Activated effector memory CD4-positive, alpha-beta T cell treated with anti-CD3 and anti-CD28 coated beads, Interleukin-2, amount 50 U/mL, for 16 hours (primary cell): ENCODE data around the gene BSND.
"Not testable (repeated sequence)": the region's sequence is repeated elsewhere in the genome, so short reads cannot be mapped to it uniquely, and the experiment has no call there.

ENCODE experiments used
- DNase-seq: peaks from one replicate; pipeline ENCODE4 v3.0.0-alpha.2; 2020

BSND gene

DNA sequence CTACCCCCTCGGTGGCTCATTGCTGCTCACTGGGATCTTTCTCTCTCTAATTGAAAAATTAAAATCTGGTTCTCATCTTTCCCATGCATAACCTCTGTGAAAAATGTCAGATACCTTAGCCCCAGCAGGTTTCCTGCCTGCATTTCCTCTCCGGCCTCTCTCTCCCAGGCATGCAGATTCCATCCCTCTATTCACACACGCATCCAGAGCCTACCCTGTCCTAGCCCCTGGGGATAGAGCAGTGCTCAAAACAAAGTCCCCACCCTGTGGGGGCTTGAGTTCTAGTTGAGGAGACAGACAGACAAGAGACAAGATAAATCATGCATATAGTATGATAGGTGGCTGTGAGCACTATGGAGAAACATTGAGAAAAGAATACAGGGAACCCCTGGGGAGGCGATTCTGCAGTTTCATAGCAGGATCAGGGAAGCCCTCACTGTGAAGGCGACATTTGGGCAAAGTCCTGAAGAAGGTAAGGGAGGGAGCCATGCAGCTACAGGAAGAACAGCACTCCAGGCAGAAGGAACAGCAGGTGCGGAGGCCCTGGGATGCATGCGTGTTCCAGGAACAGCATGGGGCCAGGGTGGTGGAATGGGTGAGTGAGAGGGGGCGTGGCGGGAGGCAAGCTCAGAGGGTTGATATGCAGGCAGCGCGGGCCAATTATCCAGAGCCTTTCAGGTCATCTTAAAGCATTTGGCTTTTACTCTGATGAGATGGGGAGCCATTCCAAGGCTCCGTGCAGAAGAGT is 3.5 kb upstream of the BSND start:
- no peak for DNase-seq

- DNase-seq = peak; percentile 72
These were observed 2.9 kb upstream of the BSND start for GRCh38 chr1:54995835-54996234.

GRCh38 chr1:54996359-54996868 is 2.3 kb upstream of the BSND start:
- DNase-seq = peak; percentile 92

DNA sequence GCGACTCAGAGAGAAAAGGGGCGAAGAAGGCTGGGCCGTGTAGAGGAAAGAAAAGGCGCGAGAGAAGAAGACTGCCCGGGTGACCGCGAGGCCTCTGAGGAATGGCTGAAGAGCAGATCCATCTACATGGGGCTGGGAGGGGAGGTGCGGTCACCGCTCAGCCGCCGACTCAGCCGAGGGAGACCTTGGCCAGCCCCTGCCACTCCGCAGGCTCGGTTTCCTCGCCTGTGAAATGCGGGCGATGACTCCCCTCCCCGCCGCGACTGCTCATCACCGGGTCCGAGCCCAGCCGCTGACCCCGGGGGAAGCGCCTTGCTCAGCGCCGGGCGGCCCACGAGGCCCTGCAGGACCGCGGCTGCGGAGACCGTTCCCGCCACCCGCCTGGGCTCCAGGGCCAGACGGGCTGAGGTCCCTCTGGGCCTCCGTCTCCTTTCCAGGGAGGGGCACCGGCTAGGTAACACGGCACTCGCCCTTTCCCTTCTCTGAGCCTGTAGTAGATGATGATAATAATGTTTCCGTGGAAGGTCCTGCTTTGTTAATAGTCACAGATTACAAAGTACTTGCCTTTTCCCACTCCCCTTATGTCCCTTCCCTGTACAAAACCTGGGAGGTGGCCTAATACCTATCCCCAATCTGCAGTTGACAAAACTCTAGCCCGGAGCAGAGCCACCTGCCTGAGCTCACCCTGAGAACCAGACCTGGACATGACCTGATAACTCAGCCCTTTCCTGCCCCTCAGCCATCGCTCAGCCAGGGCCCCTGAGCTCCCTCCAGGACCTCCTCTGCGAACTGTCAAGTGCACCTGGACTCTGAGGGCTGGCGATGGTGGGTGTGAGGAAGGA is 1.6 kb upstream of the BSND start:
- DNase-seq = no peak

GRCh38 chr1:54997711-54997986 is 1.1 kb upstream of the BSND start:
- no peak for DNase-seq

GRCh38 chr1:54998100-54998499 is 633 bp upstream of the BSND start:
- DNase-seq = no peak

GRCh38 chr1:55000110-55001085 is 1.7 kb downstream of the BSND start:
- DNase-seq = no peak

DNA sequence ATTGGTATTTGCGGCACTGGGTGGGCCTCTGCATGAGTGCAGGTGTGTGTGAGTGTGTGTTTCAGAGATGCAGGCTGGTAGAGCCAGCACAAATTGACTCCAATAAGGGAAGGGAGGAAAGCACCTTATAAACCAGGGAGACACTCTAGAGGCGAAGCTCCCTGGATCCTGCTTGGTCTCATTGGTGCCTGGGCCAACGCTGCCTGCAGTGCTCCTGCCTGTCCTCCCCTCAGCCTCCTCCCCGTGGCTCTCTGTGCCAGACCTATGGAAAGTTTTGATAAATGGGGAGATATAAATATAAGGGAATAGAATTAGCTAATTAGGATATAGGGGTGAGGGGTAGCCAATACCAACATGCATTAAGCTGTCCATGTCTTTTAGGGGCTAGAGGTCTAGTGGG is 2.6 kb downstream of the BSND start:
- no peak for DNase-seq

- DNase-seq = no peak
These were observed 4.0 kb downstream of the BSND start for GRCh38 chr1:55002686-55003085.

GRCh38 chr1:55005351-55006140 is 6.8 kb downstream of the BSND start:
- DNase-seq = no peak

GRCh38 chr1:55006931-55007330 is 8.2 kb downstream of the BSND start:
- DNase-seq = no peak

DNA sequence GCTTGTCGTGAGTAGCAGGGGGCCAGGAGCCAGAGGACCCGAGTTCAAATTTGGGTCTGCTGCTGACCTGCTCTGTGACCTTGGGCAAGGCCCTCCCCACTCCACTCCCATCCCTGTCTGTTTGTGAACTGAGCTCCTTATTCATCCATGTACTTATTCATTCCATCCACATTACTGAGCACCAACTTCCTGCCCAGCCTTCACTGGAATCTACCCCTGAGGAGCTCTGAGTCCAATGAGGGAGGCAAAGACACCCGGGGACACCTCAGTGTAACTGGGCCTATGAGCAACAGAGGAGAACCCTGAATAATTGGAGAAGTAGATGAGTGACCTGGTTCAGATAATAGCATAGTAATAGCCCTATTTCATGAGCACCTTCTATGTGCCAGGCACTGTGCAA is 8.9 kb downstream of the BSND start:
- no peak for DNase-seq

- DNase-seq = no peak
These were observed 11.6 kb downstream of the BSND start for GRCh38 chr1:55010194-55010886.

- DNase-seq = no peak
These were observed 12.1 kb downstream of the BSND start for GRCh38 chr1:55010887-55011217.

- DNase-seq = no peak
These were observed 13.9 kb downstream of the BSND start for GRCh38 chr1:55012661-55013060.

DNA sequence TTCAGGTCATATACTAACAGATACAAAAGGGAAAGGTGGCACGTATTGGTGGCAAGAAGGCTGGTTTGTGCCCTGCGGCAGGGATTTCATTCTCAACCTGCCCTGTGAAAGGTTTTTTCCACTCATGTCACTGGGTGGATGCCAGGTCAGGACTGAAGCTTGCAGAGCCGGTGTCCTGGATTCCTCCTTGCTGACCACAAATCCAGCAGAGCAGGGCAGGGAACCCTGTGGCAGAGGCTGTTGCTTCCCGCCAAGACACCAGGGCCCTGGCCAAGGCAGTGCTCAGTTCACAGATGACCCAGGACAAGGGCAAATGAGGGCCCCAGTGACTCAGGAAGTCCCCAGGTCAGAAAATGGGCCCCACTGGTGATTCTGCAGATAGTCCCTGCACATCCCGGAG is 16.4 kb downstream of the BSND start:
- no peak for DNase-seq

DNA sequence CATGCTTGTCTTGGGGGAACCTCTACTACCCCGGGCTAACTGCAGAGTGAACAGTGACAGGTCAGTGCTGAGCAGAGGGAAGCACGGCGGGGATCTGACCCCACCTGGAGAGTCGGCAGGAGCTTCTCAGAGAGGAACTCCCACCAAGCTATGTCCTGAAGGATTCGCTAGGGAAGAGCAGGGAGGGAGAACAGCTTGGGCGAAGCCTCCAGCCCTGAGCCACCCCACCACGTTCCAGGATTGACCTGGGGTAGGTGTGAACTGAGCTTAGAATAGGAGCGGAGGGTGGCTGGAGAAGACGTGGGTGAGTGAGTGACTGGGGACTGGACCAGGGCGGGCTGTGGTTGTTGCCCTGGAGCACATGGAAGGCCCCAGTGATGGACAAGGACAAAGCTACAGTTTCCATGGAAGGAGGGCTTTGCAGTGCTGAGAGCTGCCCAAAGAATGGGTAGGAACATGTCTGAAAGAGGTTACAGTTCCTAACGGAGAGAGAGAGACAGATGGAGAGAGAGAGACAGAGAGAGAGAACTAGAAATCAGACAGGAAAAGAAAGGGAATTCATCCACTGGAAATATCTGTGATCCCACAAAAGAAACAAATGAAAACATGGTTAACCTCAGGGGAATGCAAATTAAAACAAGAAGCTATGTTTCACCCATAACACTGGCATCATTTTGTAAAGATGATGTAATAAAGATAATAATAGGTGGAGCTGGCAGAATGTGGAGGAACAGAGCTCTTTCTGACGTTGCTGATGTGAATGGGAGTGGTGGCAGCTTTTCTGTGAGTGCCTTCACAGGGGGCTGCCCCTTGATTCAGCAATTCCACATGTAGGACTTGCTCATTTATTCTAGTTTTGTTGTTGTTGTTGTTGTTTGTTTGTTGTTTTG is 17.2 kb downstream of the BSND start:
- no peak for DNase-seq

DNA sequence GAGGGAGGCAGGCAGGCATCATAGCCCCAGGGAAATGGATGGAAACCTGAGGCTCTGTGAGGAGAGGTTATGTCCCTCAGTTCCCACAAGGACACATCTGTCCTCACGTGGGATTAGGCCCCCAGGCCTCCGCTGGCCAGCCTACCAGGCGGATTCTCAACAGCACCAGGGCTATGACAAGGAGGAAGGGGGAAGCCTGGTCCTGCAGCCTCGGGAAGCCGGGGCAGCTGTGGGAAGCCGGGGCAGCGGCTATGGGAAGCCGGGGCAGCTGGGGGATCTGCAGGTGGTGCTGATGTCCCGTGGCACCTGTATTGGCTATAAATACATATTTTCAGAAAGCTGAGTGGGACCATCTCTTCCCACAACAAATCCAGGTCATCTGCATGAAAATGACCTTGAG is 19.7 kb downstream of the BSND start:
- DNase-seq = no peak

DNA sequence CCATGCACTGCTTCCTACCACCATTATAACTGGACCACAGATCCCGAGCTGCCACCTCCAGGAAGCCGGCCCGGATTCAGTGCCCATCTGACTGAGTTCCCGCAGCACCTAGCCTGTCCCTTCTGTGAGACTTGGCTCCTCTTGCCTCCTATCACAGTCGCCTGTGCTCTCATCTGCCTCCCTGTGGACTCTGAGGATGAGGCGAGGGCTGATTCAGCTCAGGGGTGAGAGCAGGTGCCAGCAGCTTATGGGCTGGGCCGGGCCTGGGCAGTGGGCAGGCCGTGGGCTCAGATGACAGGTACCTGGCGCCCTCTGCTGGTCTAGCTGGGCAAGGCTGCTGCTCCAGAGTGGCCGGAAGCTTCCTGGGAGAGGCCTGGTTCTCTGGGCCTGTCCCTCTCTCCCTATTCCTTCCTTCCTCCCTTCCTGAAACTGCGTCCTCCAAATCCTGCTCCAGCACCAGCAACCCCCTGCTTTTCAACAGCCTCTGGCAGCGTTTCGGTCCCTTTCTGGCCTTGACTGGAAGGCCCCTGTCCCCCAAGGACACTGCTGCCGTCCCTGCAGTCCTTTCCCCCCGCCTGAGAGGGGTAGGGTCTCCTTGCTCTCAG is 23.3 kb downstream of the BSND start:
- peak; percentile 85 for DNase-seq

GRCh38 chr1:55024163-55024562 is 25.4 kb downstream of the BSND start:
- DNase-seq = not testable (repeated sequence)
